Aorta (tissue), 5 donors: ENCODE measurements around the gene ZNF479. TPM values are rescaled to one million over a fixed set of nuclear protein-coding genes. Genes with fewer than 3 reads are reported as not detected.
"Not testable (repeated sequence)": the region's sequence is repeated elsewhere in the genome, so short reads cannot be mapped to it uniquely, and the experiment has no call there.

Source experiments
- ATAC-seq: fragments of 200-7000 bp; cut with Tn5 transposase; one replicate; pipeline ENCODE4 v1.9.1; 2022; ENCODE audit warnings: moderate library complexity; ENCODE audit not compliant: low FRiP score
- DNase-seq, 2 donors: peaks; one replicate each; pipeline ENCODE4 v3.0.0-alpha.2; 2020
- H3K27ac ChIP-seq, 2 donors: one replicate each; pipeline ENCODE4 v1.5.1; 2013; ENCODE audit warnings: low read length in 2 of 2, mild to moderate bottlenecking in 2 of 2, moderate library complexity in 2 of 2, control low read depth in 1 of 2, inconsistent platforms in 1 of 2, low read depth in 1 of 2
- H3K27me3 ChIP-seq, 2 donors: one replicate each; pipeline ENCODE4 v1.6.1; 2013; ENCODE audit warnings: control low read depth in 1 of 2, low read length in 1 of 2, mild to moderate bottlenecking in 1 of 2, moderate library complexity in 1 of 2; ENCODE audit not compliant: insufficient read depth in 2 of 2, control insufficient read depth in 1 of 2
- H3K36me3 ChIP-seq, 2 donors: one replicate each; pipeline ENCODE4 v1.6.1; 2013; ENCODE audit warnings: control low read depth in 1 of 2, low read length in 1 of 2, mild to moderate bottlenecking in 1 of 2; ENCODE audit not compliant: insufficient read depth in 2 of 2, control insufficient read depth in 1 of 2
- H3K4me1 ChIP-seq, 2 donors: one replicate each; pipeline ENCODE4 v1.6.1; 2013; ENCODE audit warnings: low read length in 2 of 2, control low read depth in 1 of 2, mild to moderate bottlenecking in 1 of 2, moderate library complexity in 1 of 2; ENCODE audit not compliant: insufficient read depth in 2 of 2, control insufficient read depth in 1 of 2
- H3K4me3 ChIP-seq, 2 donors: one replicate each; pipeline ENCODE4 v1.5.1; 2013; ENCODE audit warnings: low read length in 2 of 2, control low read depth in 1 of 2, mild to moderate bottlenecking in 1 of 2
- H3K9me3 ChIP-seq: one replicate; pipeline ENCODE4 v1.6.1; 2013; ENCODE audit warnings: mild to moderate bottlenecking, low read length; ENCODE audit not compliant: control insufficient read depth
- WGBS, 2 donors: extraction: QIAGEN DNeasy Blood & Tissue Kit; methylation state at CpG; one replicate each; pipeline ENCODE4 v1.1.7; 2013; 5-methylcytosine and 5-hydroxymethylcytosine counted together
- intact Hi-C, 2 donors: fragments of 100-400 bp; cut with DNase I; formaldehyde crosslinking; loops; one replicate each; pipeline versions ENCODE4 v1.14.2 to v1.15.0; 2022
- polyA plus RNA-seq, 2 donors: library from polyadenylated mRNA; stranded (reverse); fragments of 200-250 nt; gene quantifications; one replicate each; pipeline ENCODE4 v1.2.3, GENCODE V29; 2013
- total RNA-seq, 2 donors: library from RNA; stranded (reverse); fragmentation: NEBNext Ultra II Directional; extraction: Animal tissue kit (Norgen Biotek cat#: 25700); gene quantifications; one replicate each; pipeline ENCODE4 v1.2.1, GENCODE V29; 2021
- donor health status: healthy with polysubstance abuse.
- donor health status: Bipolar disorder and iron deficiency.
- donor health status: DM: no; HTN: no; CAD: no.
- donor health status: DM: no; HTN: no; CAD: no.
- donor health status: DM: yes; HTN: yes; CAD: no.

The ZNF479 gene
- total and polyA plus RNA-seq, 4 donors = not detected

DNA sequence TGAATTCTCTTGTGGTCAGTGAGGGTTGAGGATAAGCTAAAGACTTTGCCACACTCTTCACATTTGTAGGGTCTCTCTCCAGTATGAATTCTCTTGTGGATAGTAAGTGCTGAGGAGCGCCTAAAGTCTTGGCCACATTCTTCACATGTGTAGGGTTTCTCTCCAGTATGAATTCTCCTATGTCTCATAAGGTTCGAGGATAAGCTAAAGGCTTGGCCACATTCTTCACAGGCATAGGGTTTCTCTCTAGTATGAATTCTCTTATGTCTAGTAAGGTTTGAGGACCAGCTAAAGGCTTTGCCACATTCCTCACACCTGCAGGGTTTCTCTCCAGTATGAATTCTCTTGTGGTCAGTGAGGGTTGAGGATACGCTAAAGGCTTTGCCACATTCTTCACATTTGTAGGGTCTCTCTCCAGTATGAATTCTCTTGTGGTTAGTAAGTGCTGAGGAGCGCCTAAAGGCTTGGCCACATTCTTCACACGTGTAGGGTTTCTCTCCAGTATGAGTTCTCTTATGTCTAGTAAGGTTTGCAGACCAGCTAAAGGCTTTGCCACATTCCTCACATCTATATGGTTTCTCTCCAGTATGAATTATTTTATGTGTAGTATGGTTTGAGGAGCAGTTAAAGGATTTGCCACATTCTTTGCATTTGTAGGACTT, 12.0 kb downstream of the ZNF479 start:
- DNase-seq, H3K9me3 ChIP-seq, H3K4me1 ChIP-seq, H3K27ac ChIP-seq, H3K36me3 ChIP-seq, ATAC-seq, intact Hi-C loops, H3K4me3 ChIP-seq, H3K27me3 ChIP-seq: not testable (repeated sequence)
- WGBS, 2 donors = 67 to 68% methylated on average over 4 to 5 of the region's 5 CpGs
